Measurements from ENCODE around the gene GPRIN2.
A peak's percentile ranks its signal among the peaks of the same experiment; 100 is the strongest.

The GPRIN2 gene

DNA sequence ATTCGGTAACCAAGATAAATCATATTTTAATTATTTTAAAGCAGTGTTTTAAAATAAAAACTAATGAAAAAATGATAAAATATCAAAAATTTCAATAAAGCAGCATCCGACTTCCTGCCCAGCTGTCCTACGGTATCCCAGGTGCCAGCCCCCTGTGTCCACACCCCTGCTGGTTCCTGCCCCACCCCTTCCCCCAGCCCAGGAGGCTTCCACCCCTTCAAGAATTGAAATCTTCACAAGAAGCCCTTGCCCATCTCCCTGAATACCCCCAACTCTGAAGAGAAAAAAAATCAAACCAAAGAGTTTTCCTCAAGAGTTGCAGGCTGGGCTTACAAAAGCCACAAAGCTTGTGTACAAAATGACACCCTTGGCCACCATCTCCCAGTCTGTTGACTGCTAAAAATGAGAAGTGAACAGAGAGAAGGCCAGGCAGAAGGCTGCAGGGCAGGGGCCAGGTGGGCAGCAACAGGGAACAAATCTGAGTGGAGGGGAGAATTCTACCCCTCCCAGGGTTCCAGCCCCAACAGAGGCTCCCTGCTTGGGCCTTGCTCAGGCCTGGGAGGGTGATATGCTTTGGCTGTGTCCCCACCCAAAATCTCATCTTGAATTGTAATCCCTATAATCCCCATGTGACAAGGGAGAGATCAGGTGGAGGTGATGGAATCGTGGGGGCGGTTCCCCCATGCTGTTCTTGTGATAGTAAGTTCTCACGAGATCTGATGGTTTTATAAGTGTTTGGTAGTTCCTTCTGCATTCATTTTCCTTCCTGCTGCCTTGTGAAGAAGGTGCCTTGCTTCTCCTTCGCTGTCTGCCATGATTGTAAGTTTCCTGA is 14.5 kb downstream of the GPRIN2 start:
- Histone ChIP-seq H3K9ac (ENCODE audit: insufficient read length, low read depth) (no peak overlapping the region), H3K36me3 (ENCODE audit: insufficient read depth, insufficient read length, low read length) (peaks cover 3% of the 10 kb centered on the region), H3K27me3 (ENCODE audit: insufficient read depth, insufficient read length) (no peaks in the 10 kb centered on the region), H3K4me3 (ENCODE audit: insufficient read length, low read depth) (peak overlapping the region; percentile 27), H3K4me1 (ENCODE audit: insufficient read depth, insufficient read length) (peaks cover 13% of the 10 kb centered on the region), H3K9me3 (ENCODE audit: insufficient read depth, low read length) (no peaks in the 10 kb centered on the region)
- DNase-seq (ENCODE audit: low read depth, low spot score) = no peak
- TF ChIP-seq ZNF274 (IDR thresholded peaks at IDR 0.05; ENCODE audit: low read depth, low read length) (no peak), YY1 (IDR thresholded peaks at IDR 0.05; ENCODE audit: insufficient read depth, insufficient read length) (no peak), SUZ12 (IDR thresholded peaks at IDR 0.05; ENCODE audit: extremely low read depth, insufficient read depth, insufficient read length) (no peak)

DNA sequence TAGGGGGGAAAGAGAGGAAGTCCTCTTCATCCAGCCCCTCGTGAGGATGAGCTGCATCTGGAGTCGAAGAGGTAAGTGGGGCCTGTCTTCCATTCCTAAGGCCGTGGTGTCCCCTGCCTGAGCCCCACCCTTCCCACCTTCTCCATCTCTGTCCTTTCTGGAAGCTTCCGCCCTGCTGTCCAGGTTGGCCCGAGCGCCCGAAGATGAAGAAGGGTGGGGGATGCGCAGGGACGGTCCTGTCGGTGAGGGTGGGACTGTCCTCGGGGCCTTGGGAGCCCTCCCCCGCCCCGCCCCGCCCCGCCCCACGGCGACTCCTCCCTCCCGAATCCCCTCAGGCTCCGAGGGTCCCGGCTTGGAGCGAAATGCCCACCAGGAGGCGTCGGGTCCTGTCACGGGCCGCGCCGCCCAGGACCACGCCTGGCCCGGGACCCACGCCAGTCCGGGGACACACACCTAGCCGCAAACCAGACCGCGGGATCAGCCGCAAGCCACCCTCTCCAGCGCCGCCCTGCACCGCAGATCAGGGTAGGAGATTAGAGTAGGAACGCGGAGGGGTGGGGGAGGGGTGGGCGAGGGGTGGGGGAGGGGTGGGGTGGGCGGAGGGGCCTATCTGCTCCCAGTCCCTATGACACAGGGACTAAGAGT is 15.3 kb downstream of the GPRIN2 start:
- Histone ChIP-seq H3K9me3 (ENCODE audit: insufficient read depth, low read length) (no peaks in the 10 kb centered on the region), H3K4me3 (ENCODE audit: insufficient read length, low read depth) (peak overlapping the region; percentile 27), H3K36me3 (ENCODE audit: insufficient read depth, insufficient read length, low read length) (peaks cover 3% of the 10 kb centered on the region), H3K4me1 (ENCODE audit: insufficient read depth, insufficient read length) (peaks cover 13% of the 10 kb centered on the region), H3K9ac (ENCODE audit: insufficient read length, low read depth) (no peak overlapping the region), H3K27me3 (ENCODE audit: insufficient read depth, insufficient read length) (no peaks in the 10 kb centered on the region)
- TF ChIP-seq YY1 (IDR thresholded peaks at IDR 0.05; ENCODE audit: insufficient read depth, insufficient read length) (no peak), ZNF274 (IDR thresholded peaks at IDR 0.05; ENCODE audit: low read depth, low read length) (no peak)
- DNase-seq (ENCODE audit: low read depth, low spot score) = no peak

DNA sequence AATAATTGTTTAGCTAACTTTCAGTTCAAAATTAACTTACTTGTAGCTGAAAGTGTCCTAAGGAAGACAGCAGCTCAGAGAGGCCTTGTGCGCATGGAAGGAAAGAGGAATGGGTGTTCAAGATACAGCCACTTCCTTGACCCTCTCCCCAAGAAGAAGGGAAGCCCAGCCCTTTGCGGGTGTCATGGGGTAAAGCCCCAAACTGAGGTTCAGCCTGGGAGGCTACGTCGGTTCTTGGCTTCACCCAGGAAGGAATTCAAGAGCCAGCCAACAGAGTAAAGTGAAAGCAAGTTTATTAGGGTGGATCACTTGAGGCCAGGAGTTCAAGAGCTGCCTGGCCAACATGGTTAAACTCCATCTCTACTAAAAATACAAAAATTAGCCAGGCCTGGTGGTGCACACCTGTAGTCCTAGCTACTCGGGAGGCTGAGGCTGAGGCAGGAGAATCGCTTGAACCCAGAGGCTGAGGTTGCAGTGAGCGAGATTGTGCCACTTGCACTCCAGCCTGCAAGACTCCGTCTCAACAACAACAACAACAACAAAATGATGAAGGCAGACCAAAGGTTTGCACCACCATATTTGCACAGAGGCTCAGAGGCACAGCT is 15.9 kb downstream of the GPRIN2 start:
- DNase-seq (ENCODE audit: low read depth, low spot score) = no peak
- Histone ChIP-seq H3K9ac (ENCODE audit: insufficient read length, low read depth) (no peak overlapping the region), H3K4me1 (ENCODE audit: insufficient read depth, insufficient read length) (peaks cover 10% of the 10 kb centered on the region), H3K4me3 (ENCODE audit: insufficient read length, low read depth) (peak overlapping the region; percentile 13), H3K27me3 (ENCODE audit: insufficient read depth, insufficient read length) (no peaks in the 10 kb centered on the region), H3K36me3 (ENCODE audit: insufficient read depth, insufficient read length, low read length) (peaks cover 3% of the 10 kb centered on the region), H3K9me3 (ENCODE audit: insufficient read depth, low read length) (no peaks in the 10 kb centered on the region)
- TF ChIP-seq ZNF274 (IDR thresholded peaks at IDR 0.05; ENCODE audit: low read depth, low read length) (no peak), YY1 (IDR thresholded peaks at IDR 0.05; ENCODE audit: insufficient read depth, insufficient read length) (no peak), SUZ12 (IDR thresholded peaks at IDR 0.05; ENCODE audit: extremely low read depth, insufficient read depth, insufficient read length) (no peak)

DNA sequence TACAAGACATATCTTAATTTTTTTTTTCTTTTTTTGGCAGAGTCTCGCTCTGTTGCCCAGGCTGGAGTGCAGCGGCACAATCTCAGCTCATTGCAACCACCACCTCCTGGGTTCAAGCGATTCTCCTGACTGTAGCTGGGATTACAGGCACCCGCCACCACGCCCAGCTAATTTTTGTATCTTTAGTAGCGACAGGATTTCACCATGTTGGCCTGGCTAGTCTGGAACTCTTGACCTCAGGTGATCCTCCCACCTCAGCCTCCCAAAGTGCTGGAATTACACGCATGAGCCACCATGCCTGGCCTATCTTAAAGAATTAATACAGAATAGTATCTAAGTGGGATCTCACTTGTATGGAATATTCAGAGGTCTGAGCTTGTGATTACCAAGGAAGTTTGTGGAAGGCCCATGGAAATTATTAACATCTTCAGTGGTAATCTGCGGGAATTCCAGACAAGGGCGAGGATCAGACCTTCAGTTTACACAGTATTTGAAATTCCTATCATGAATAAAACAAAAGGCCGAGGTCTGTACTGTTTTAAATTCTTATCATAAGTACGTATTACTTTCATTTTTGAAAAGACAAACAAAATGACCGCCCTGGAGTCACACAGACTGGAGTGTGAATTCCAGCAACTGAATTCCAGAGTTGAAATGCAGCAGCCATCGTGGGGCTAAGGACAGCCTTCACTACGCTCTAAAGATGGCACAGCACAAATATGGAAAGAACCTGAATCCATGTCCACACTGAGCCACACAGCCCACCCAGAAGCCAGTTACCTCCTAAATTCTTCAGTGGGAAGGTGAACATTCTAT is 16.7 kb downstream of the GPRIN2 start:
- no peak for TF ChIP-seq ZNF274 (IDR thresholded peaks at IDR 0.05; ENCODE audit: low read depth, low read length)
- TF ChIP-seq SUZ12 (IDR thresholded peaks at IDR 0.05; ENCODE audit: extremely low read depth, insufficient read depth, insufficient read length) = no peak
- no peak for TF ChIP-seq YY1 (IDR thresholded peaks at IDR 0.05; ENCODE audit: insufficient read depth, insufficient read length)
- H3K36me3 ChIP-seq (ENCODE audit: insufficient read depth, insufficient read length, low read length) = peaks cover 3% of the 10 kb centered on the region
- no peaks in the 10 kb centered on the region for H3K9me3 ChIP-seq (ENCODE audit: insufficient read depth, low read length)
- DNase-seq (ENCODE audit: low read depth, low spot score) = no peak
- H3K4me3 ChIP-seq (ENCODE audit: insufficient read length, low read depth) = no peak overlapping the region
- H3K4me1 ChIP-seq (ENCODE audit: insufficient read depth, insufficient read length) = peaks cover 10% of the 10 kb centered on the region
- no peak overlapping the region for H3K9ac ChIP-seq (ENCODE audit: insufficient read length, low read depth)
- H3K27me3 ChIP-seq (ENCODE audit: insufficient read depth, insufficient read length) = no peaks in the 10 kb centered on the region

DNA sequence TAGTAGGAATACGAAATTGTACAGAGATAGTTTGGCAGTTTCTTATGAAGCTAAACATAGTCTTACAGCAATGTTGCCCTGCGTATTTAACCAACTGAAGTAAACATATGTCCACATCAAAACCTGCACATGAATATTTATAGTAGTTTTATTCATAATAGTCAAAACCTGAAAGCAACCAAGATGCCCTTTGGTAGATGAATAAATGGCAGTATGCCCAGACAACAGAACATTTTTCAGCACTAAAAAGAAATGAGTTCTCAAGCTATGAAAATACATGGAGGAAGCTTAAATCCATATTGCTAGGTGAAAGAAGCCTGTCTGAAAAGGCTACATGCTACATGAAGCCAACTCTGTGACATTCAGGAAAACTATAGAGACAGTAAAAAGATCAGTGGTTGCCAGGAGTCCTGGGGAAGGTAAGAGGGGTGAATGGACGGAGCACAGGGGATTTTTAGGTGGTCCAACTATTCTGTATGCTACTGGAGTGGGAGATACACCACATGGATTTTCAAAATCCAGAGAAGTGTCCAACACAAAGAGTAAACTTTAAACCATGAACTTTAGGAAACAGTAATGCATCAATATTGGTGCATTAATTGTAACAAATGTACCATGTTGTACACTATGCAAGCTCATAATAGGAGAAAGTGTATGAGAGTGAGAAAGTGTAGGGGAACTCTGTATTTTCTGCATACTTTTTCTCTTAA is 17.6 kb downstream of the GPRIN2 start:
- peaks cover 8% of the 10 kb centered on the region for H3K4me1 ChIP-seq (ENCODE audit: insufficient read depth, insufficient read length)
- no peak for DNase-seq (ENCODE audit: low read depth, low spot score)
- no peaks in the 10 kb centered on the region for H3K27me3 ChIP-seq (ENCODE audit: insufficient read depth, insufficient read length)
- H3K4me3 ChIP-seq (ENCODE audit: insufficient read length, low read depth) = no peak overlapping the region
- peaks cover 3% of the 10 kb centered on the region for H3K36me3 ChIP-seq (ENCODE audit: insufficient read depth, insufficient read length, low read length)
- no peak overlapping the region for H3K9ac ChIP-seq (ENCODE audit: insufficient read length, low read depth)
- no peak for TF ChIP-seq YY1 (IDR thresholded peaks at IDR 0.05; ENCODE audit: insufficient read depth, insufficient read length)
- no peaks in the 10 kb centered on the region for H3K9me3 ChIP-seq (ENCODE audit: insufficient read depth, low read length)

DNA sequence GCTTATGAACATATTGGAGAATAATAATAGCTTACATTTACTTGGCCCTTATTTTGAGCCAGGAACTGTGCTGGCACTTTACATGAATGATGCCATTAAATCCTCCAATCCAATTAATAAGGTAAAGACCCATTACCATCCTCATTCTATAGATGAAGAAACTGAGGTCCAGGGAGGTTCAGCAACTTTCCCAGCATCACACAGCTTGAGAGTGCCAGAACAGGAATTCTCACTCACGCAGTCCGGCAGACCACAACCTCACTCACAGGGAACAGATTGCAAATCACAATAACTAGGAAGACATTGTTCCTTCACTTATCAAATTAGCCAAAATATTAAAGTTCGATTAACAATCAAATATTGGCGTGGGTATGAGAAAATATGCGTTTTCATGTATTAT is 18.3 kb downstream of the GPRIN2 start:
- Histone ChIP-seq H3K9me3 (ENCODE audit: insufficient read depth, low read length) (no peaks in the 10 kb centered on the region), H3K27me3 (ENCODE audit: insufficient read depth, insufficient read length) (no peaks in the 10 kb centered on the region), H3K36me3 (ENCODE audit: insufficient read depth, insufficient read length, low read length) (peaks cover 3% of the 10 kb centered on the region), H3K9ac (ENCODE audit: insufficient read length, low read depth) (no peak overlapping the region), H3K4me1 (ENCODE audit: insufficient read depth, insufficient read length) (peaks cover 8% of the 10 kb centered on the region), H3K4me3 (ENCODE audit: insufficient read length, low read depth) (no peak overlapping the region)
- DNase-seq (ENCODE audit: low read depth, low spot score) = no peak
- TF ChIP-seq SUZ12 (IDR thresholded peaks at IDR 0.05; ENCODE audit: extremely low read depth, insufficient read depth, insufficient read length) = no peak
- no peak for TF ChIP-seq YY1 (IDR thresholded peaks at IDR 0.05; ENCODE audit: insufficient read depth, insufficient read length)
- TF ChIP-seq ZNF274 (IDR thresholded peaks at IDR 0.05; ENCODE audit: low read depth, low read length) = no peak

All from NT2/D1 (cell line).